ENCODE data around the gene PLPPR5.

PLPPR5 gene

GRCh38 chr1:98969798-98970490 is 34.7 kb downstream of the PLPPR5 start:
- in situ Hi-C loops (cut with MboI; ENCODE audit: low sequenced_read_pairs): no loop called here

- in situ Hi-C loops (cut with MboI; ENCODE audit: low sequenced_read_pairs): no loop called here
Measured at GRCh38 chr1:98967122-98967521, 37.5 kb downstream of the PLPPR5 start.

GRCh38 chr1:98965394-98965793 is 39.3 kb downstream of the PLPPR5 start:
- in situ Hi-C loops (cut with MboI; ENCODE audit: low sequenced_read_pairs): no loop called here

GRCh38 chr1:98964198-98964597 is 40.5 kb downstream of the PLPPR5 start:
- in situ Hi-C loops (cut with MboI; ENCODE audit: low sequenced_read_pairs): no loop called here

- in situ Hi-C loops (cut with MboI; ENCODE audit: low sequenced_read_pairs): no loop called here
Measured at GRCh38 chr1:98963064-98963758, 41.5 kb downstream of the PLPPR5 start.

- in situ Hi-C loops (cut with MboI; ENCODE audit: low sequenced_read_pairs): no loop called here
Measured at GRCh38 chr1:98962156-98962555, 42.5 kb downstream of the PLPPR5 start.

- in situ Hi-C loops (cut with MboI; ENCODE audit: low sequenced_read_pairs): no loop called here
Measured at GRCh38 chr1:98949621-98950020, 55.0 kb downstream of the PLPPR5 start.

- in situ Hi-C loops (cut with MboI; ENCODE audit: low sequenced_read_pairs): no loop called here
Measured at GRCh38 chr1:98949166-98949565, 55.5 kb downstream of the PLPPR5 start.

GRCh38 chr1:98947071-98947470 is 57.6 kb downstream of the PLPPR5 start:
- in situ Hi-C loops (cut with MboI; ENCODE audit: low sequenced_read_pairs): no loop called here

- in situ Hi-C loops (cut with MboI; ENCODE audit: low sequenced_read_pairs): no loop called here
Measured at GRCh38 chr1:98940722-98941079, 64.0 kb downstream of the PLPPR5 start.

GRCh38 chr1:98940069-98940721 is 64.5 kb downstream of the PLPPR5 start:
- in situ Hi-C loops (cut with MboI; ENCODE audit: low sequenced_read_pairs): no loop called here

GRCh38 chr1:98939471-98939870 is 65.2 kb downstream of the PLPPR5 start:
- in situ Hi-C loops (cut with MboI; ENCODE audit: low sequenced_read_pairs): no loop called here

- in situ Hi-C loops (cut with MboI; ENCODE audit: low sequenced_read_pairs): no loop called here
Measured at GRCh38 chr1:98937347-98937746, 67.3 kb downstream of the PLPPR5 start.

- in situ Hi-C loops (cut with MboI; ENCODE audit: low sequenced_read_pairs): no loop called here
Measured at GRCh38 chr1:98932184-98932583, 72.5 kb downstream of the PLPPR5 start.

GRCh38 chr1:98931128-98931835 is 73.4 kb downstream of the PLPPR5 start:
- in situ Hi-C loops (cut with MboI; ENCODE audit: low sequenced_read_pairs): no loop called here

- in situ Hi-C loops (cut with MboI; ENCODE audit: low sequenced_read_pairs): no loop called here
Measured at GRCh38 chr1:98929437-98929836, 75.2 kb downstream of the PLPPR5 start.

GRCh38 chr1:98926597-98926996 is 78.1 kb downstream of the PLPPR5 start:
- in situ Hi-C loops (cut with MboI; ENCODE audit: low sequenced_read_pairs): no loop called here

- in situ Hi-C loops (cut with MboI; ENCODE audit: low sequenced_read_pairs): no loop called here
Measured at GRCh38 chr1:98924977-98925376, 79.7 kb downstream of the PLPPR5 start.

GRCh38 chr1:98923667-98924066 is 81.0 kb downstream of the PLPPR5 start:
- in situ Hi-C loops (cut with MboI; ENCODE audit: low sequenced_read_pairs): no loop called here

- in situ Hi-C loops (cut with MboI; ENCODE audit: low sequenced_read_pairs): no loop called here
Measured at GRCh38 chr1:98921817-98922216, 82.8 kb downstream of the PLPPR5 start.

GRCh38 chr1:98920441-98921110 is 84.1 kb downstream of the PLPPR5 start:
- in situ Hi-C loops (cut with MboI; ENCODE audit: low sequenced_read_pairs): no loop called here

All from HL-60/S4 treated with retinoic acid at 250 ng/mL for 4 days and 3 days (cell line).